ENCODE results near the gene BLID.

BLID gene

DNA sequence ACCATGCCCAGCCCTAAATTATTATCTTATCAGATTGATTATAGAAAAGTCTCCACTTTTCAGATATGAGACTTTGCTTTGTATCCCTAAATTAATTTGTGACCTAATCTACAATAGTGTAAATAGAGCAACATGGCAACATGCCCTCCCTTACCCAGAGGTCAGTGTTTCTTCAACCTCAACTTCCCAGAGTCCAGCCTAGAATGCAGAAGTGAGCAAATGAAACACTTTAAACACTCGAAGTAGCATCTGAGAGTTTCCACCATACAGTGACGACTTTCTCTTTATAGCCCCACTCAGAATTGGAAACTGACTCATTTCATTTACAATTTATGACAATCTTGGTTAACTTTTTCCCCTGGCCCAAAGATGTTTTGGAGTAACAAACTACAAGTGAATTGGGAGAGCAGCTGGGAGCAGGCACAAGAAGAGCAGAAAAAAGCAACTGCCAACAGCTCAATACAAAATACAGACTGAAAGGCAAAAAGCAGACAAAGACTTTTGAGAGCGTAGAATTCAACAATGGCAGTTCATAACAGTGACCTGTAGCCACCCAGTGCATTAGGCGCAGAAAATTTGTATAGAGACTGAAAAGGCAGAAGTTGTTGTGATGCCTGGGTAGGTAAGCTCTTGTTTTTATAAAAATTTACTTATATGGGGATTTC is 10.1 kb upstream of the BLID start:
- no peak for DNase-seq (ENCODE audit: extremely low spot score)
- TF ChIP-seq ELF4 (IDR thresholded peaks at IDR 0.05) (no peak), FOXM1 (IDR thresholded peaks at IDR 0.05; ENCODE audit: borderline replicate concordance) (no peak)
- ChIA-PET CTCF (no interaction called here), POLR2A (no interaction called here)

DNA sequence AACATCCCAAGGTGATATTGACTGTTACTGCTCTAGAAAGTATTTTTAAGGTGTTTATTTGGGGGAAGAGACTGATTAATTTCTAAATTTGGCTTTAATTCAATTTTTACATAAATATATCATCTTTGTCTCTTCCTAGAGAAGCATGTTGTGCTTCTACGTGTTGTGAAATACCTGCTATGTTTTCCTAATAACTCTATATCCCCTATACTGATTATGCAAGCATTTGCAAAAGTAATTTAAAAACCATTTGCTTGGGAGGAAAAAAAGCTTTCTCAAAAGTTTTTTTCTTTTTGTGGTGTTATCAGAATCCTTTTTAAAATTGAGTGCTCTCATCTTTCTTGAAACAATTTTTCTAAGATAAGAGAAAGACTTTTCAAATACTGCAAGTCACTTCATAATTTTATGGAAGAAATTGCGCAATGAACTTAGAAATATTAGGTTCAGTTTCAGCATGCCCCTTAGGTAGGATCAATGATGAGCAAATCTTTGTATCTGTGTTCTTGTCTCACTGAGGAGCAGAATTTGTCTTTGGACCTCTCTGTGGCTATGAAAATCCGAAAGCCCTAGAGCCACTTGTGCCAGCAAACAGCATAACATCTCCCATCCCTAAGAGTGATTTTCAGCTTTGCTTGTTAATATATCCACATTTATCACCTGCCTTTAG is 7.4 kb upstream of the BLID start:
- DNase-seq (ENCODE audit: extremely low spot score), result no peak
- CTCF ChIA-PET, result no interaction called here
- no peak for TF ChIP-seq ZNF384 (IDR thresholded peaks at IDR 0.05)
- TF ChIP-seq CTBP1 (IDR thresholded peaks at IDR 0.05; ENCODE audit: borderline replicate concordance), result no peak
- TF ChIP-seq LEF1 (IDR thresholded peaks at IDR 0.05; ENCODE audit: borderline replicate concordance), result no peak
- TF ChIP-seq BHLHE40 (IDR thresholded peaks at IDR 0.05; ENCODE audit: borderline replicate concordance), result no peak
- no peak for TF ChIP-seq TARDBP (IDR thresholded peaks at IDR 0.05)
- no peak for TF ChIP-seq SUZ12 (IDR thresholded peaks at IDR 0.05)
- no peak for TF ChIP-seq HDGF (IDR thresholded peaks at IDR 0.05; ENCODE audit: borderline replicate concordance)
- no peak for TF ChIP-seq ELF4 (IDR thresholded peaks at IDR 0.05)
- TF ChIP-seq FOXK2 (IDR thresholded peaks at IDR 0.05), result no peak
- no peak for TF ChIP-seq SP1 (IDR thresholded peaks at IDR 0.05)
- no peak for TF ChIP-seq NFRKB (IDR thresholded peaks at IDR 0.05)
- TF ChIP-seq FOXM1 (IDR thresholded peaks at IDR 0.05; ENCODE audit: borderline replicate concordance), result no peak
- no peak for TF ChIP-seq FOXA1 (IDR thresholded peaks at IDR 0.05)
- TF ChIP-seq L3MBTL2 (conservative IDR thresholded peaks at IDR 0.05), result no peak
- POLR2A ChIA-PET, result no interaction called here

DNA sequence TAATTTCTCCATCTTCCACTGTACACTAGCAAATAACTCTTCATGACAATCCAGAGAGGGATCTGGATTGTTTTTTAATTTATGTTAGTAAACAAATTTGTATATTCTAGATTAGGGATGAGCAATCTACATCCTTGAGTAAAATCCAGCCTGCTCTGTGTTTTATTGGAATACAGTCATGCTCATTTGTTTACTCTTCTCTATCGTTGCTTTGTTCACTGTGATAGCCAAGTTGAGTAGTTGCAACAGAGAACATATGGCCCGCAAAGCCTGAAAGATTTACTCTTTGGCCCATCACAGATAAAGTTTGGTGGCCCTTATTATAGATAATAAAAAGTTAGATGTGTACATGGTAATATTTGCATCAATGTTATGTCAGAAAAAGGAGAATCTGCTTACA is 6.2 kb upstream of the BLID start:
- TF ChIP-seq LEF1 (IDR thresholded peaks at IDR 0.05; ENCODE audit: borderline replicate concordance), result no peak
- ChIA-PET CTCF (no interaction called here), POLR2A (no interaction called here)
- no peak for DNase-seq (ENCODE audit: extremely low spot score)

DNA sequence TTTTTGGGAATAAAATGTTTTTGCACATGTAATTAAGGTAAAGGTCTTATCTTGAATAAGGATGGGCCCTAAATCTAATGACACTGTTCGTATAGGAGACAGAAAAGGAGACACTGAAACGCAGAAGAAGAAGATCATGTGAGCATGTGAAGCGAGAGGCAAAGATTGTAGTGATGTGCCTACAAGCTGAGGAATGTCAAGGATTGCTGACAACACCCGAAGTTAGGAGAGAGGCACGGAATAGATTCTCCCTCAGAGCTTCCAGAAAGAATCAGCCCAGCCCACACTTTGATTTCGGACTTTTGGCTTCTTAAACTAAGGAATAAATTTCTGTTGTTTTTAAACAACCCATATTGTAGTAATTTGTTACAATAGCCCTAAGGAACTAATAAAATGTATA is 4.1 kb upstream of the BLID start:
- no peak for DNase-seq (ENCODE audit: extremely low spot score)
- POLR2A ChIA-PET, result no interaction called here
- CTCF ChIA-PET, result no interaction called here
- no peak for TF ChIP-seq FOXM1 (IDR thresholded peaks at IDR 0.05; ENCODE audit: borderline replicate concordance)
- TF ChIP-seq FOXK2 (IDR thresholded peaks at IDR 0.05), result no peak
- no peak for TF ChIP-seq L3MBTL2 (conservative IDR thresholded peaks at IDR 0.05)
- TF ChIP-seq SUZ12 (IDR thresholded peaks at IDR 0.05), result no peak
- no peak for TF ChIP-seq FOXA1 (IDR thresholded peaks at IDR 0.05)

DNA sequence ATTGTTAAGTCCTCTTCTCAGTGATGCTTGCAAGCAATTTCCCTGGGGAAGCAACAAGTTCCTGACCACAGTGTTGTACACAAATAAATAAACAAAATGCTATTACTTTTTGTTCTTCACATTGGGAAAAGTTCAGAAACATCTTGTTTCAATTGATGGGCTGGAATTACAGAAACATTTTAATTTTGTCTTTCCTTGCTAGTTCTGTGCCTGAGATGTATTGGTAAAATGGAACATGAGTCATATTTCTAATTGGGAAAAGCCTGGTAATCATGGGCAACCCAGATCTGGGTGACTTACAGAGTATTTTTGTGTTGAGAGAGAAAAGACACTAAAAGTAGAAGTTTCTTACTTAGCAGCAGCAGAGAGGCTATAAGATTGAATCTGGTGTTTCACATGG is 576 bp upstream of the BLID start:
- TF ChIP-seq LEF1 (IDR thresholded peaks at IDR 0.05; ENCODE audit: borderline replicate concordance) (no peak), FOXK2 (IDR thresholded peaks at IDR 0.05) (no peak), CTBP1 (IDR thresholded peaks at IDR 0.05; ENCODE audit: borderline replicate concordance) (no peak), TARDBP (IDR thresholded peaks at IDR 0.05) (no peak)
- DNase-seq (ENCODE audit: extremely low spot score), result no peak
- POLR2A ChIA-PET, result no interaction called here
- CTCF ChIA-PET, result interaction anchor here (0.6 to 0.8 kb wide), 2 partner anchors 16 to 58 kb away, joined by 3 read pairs; no protein-coding TSS in a partner anchor

DNA sequence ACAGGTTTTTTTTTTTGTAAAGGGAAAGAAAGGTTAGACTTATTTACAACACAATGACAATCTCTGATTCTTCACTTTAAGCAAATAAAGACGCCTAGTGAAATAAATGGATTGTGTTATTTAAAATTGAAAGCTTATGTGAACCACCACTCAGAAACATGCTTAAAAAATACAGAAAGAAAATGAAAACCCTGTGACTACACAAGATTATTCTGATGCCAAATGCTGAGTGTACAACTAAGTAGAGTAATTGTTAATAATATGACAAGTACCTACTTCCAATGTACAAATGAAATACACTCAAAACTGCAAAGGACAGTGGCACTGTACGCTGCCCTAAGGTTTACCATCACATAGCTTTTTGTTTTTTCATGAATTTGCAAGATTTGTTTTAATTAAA is 1.0 kb downstream of the BLID start:
- DNase-seq (ENCODE audit: extremely low spot score), result no peak
- ChIA-PET CTCF (no interaction called here), POLR2A (no interaction called here)
- TF ChIP-seq BHLHE40 (IDR thresholded peaks at IDR 0.05; ENCODE audit: borderline replicate concordance) (no peak), FOXM1 (IDR thresholded peaks at IDR 0.05; ENCODE audit: borderline replicate concordance) (no peak), FOXK2 (IDR thresholded peaks at IDR 0.05) (no peak), LEF1 (IDR thresholded peaks at IDR 0.05; ENCODE audit: borderline replicate concordance) (no peak), L3MBTL2 (conservative IDR thresholded peaks at IDR 0.05) (no peak), ELF4 (IDR thresholded peaks at IDR 0.05) (no peak), HDGF (IDR thresholded peaks at IDR 0.05; ENCODE audit: borderline replicate concordance) (no peak), CTBP1 (IDR thresholded peaks at IDR 0.05; ENCODE audit: borderline replicate concordance) (no peak), SP1 (IDR thresholded peaks at IDR 0.05) (no peak), FOXA1 (IDR thresholded peaks at IDR 0.05) (no peak), SUZ12 (IDR thresholded peaks at IDR 0.05) (no peak)
- TF ChIP-seq, protein P1, sequence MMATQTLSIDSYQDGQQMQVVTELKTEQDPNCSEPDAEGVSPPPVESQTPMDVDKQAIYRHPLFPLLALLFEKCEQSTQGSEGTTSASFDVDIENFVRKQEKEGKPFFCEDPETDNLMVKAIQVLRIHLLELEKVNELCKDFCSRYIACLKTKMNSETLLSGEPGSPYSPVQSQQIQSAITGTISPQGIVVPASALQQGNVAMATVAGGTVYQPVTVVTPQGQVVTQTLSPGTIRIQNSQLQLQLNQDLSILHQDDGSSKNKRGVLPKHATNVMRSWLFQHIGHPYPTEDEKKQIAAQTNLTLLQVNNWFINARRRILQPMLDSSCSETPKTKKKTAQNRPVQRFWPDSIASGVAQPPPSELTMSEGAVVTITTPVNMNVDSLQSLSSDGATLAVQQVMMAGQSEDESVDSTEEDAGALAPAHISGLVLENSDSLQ (IDR thresholded peaks at IDR 0.05), result no peak

DNA sequence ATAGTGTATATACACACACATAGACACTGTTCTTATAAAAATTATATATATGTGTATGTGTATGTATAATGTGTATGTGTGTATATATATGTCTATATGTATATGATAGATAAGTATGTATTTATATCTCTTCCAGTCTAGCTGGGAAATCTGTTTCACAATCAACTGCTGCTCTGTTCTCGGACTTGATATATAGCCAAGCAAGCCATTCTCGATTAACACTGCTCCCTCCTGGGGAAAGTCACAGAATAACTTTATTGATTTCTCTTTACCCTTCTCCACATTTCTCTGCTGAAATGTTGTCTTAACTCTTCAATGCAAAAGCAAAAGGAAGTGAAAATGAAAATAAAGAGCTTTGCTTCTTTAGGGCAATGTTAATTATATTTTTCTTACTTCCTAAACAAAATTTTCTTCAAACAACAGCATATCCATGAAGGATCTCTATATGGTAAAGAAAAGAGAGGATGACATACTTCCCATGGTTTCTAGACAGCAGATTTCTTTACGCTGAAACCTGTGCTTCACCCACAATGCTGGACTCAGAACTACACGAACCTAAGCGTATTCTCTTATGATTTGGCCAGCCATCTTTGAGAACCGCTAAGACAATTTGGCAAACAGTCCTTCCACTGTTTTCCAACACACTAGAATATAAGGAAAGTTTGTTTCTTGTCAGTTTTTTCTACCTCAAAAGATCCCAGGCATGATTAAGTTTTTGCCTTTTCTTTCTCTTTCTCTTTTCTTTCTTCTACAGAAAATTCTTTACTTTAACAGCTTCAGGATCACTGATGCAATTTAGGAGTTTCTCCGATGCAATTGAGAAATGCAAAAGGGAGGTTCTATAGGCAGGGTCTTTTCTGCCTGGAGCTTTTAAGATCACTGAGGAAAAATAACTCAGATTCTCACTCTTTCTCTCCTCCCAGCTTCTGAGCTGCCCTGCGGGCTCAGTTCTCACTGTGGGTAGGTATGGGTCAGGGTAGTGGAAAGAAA is 1.9 kb downstream of the BLID start:
- CTCF ChIA-PET, result no interaction called here
- POLR2A ChIA-PET, result no interaction called here
- DNase-seq (ENCODE audit: extremely low spot score), result no peak
- TF ChIP-seq, protein P1 (IDR thresholded peaks at IDR 0.05), result no peak
- TF ChIP-seq L3MBTL2 (conservative IDR thresholded peaks at IDR 0.05), result no peak
- TF ChIP-seq SP1 (IDR thresholded peaks at IDR 0.05), result no peak
- no peak for TF ChIP-seq BHLHE40 (IDR thresholded peaks at IDR 0.05; ENCODE audit: borderline replicate concordance)
- TF ChIP-seq NFRKB (IDR thresholded peaks at IDR 0.05), result no peak
- no peak for TF ChIP-seq SUZ12 (IDR thresholded peaks at IDR 0.05)
- TF ChIP-seq CTBP1 (IDR thresholded peaks at IDR 0.05; ENCODE audit: borderline replicate concordance), result no peak
- no peak for TF ChIP-seq HDGF (IDR thresholded peaks at IDR 0.05; ENCODE audit: borderline replicate concordance)
- TF ChIP-seq LEF1 (IDR thresholded peaks at IDR 0.05; ENCODE audit: borderline replicate concordance), result no peak
- TF ChIP-seq ELF4 (IDR thresholded peaks at IDR 0.05), result no peak
- no peak for TF ChIP-seq ARNT (IDR thresholded peaks at IDR 0.05)
